ENCODE results near the gene SLC39A6. TPM values are rescaled to one million over a fixed set of nuclear protein-coding genes. Genes with fewer than 3 reads are reported as not detected.

SLC39A6 gene
- total RNA-seq, 2 donors from 2014 or later, result 22.7 to 33.4 TPM

- DNase-seq (ENCODE audit: low spot score in 2 of 2) (no peak), ATAC-seq (no peak)
- Mint-ChIP-seq H3K9me3 (peaks cover 0 to 4% of the 10 kb centered on the region in 2 donors), H3K27ac (no peak overlapping the region), H3K36me3 (peaks cover 3 to 9% of the 10 kb centered on the region in 2 donors)
Observed at GRCh38 chr18:36058674-36059073, 70.5 kb downstream of the SLC39A6 start.

Other genes starting within 250 kb of the SLC39A6 start
- gene RPRD1A, start 61.8 kb downstream of the SLC39A6 start, total RNA-seq, result 10 to 100 TPM; 32.2 to 32.6 TPM
- gene ELP2, start 559 bp upstream of the SLC39A6 start, total RNA-seq, result 100 to 1,000 TPM; 109 to 110 TPM
- under 1 TPM; 0.19 to 0.36 TPM for gene MOCOS, start 58.2 kb upstream of the SLC39A6 start, total RNA-seq
- gene FHOD3, start 168.4 kb upstream of the SLC39A6 start, total RNA-seq, result not detected

Data from activated naive CD4-positive, alpha-beta T cell treated with anti-CD3 and anti-CD28 coated beads, Interleukin-2, amount 50 U/mL, for 72 hours (primary cell).